GM23338 (cell line): ENCODE measurements around the gene FYCO1. TPM values are rescaled to one million over a fixed set of nuclear protein-coding genes. Genes with fewer than 3 reads are reported as not detected.

Experiments used
- ATAC-seq: fragments of 200-7000 bp; cut with Tn5 transposase; 3 replicates; pipeline ENCODE4 v1.9.1; 2020
- DNase-seq: peaks from one replicate; pipeline ENCODE4 v3.0.0-alpha.2; 2015; ENCODE audit warnings: low spot score
- H2AFZ ChIP-seq: fragments of 200-600 bp; sonication (generic); 2 replicates; pipeline ENCODE4 v1.8.0; 2016; ENCODE audit warnings: antibody characterized with exemption, mild to moderate bottlenecking, moderate library complexity
- H3F3A ChIP-seq: fragments of 200-600 bp; sonication (generic); replicated peaks from 2 replicates; pipeline ENCODE4 v1.8.0; 2017; ENCODE audit warnings: antibody characterized with exemption, mixed run types, low read depth
- H3K27ac ChIP-seq: fragments of 200-600 bp; sonication (generic); 2 replicates; pipeline ENCODE4 v1.6.1; 2016; ENCODE audit warnings: low read depth
- H3K27me3 ChIP-seq: fragments of 200-600 bp; sonication (generic); 2 replicates; pipeline ENCODE4 v1.8.0; 2016; ENCODE audit warnings: mild to moderate bottlenecking, mixed run types, moderate library complexity; ENCODE audit not compliant: insufficient read depth
- H3K36me3 ChIP-seq: fragments of 200-600 bp; sonication (generic); 2 replicates; pipeline ENCODE4 v1.8.0; 2016; ENCODE audit warnings: mild to moderate bottlenecking; ENCODE audit not compliant: insufficient read depth
- H3K4me1 ChIP-seq: fragments of 200-600 bp; sonication (generic); 2 replicates; pipeline ENCODE4 v1.8.0; 2016; ENCODE audit warnings: mild to moderate bottlenecking, moderate library complexity; ENCODE audit not compliant: insufficient read depth
- H3K4me2 ChIP-seq: fragments of 200-600 bp; sonication (generic); 2 replicates; pipeline ENCODE4 v1.7.1; 2017; ENCODE audit warnings: mixed run types
- H3K4me3 ChIP-seq: fragments of 200-600 bp; sonication (generic); 2 replicates; pipeline ENCODE4 v1.6.1; 2016; ENCODE audit warnings: mixed run types
- H3K79me2 ChIP-seq: fragments of 200-600 bp; sonication (generic); replicated peaks from 2 replicates; pipeline ENCODE4 v1.8.0; 2017; ENCODE audit warnings: mild to moderate bottlenecking; ENCODE audit not compliant: insufficient read depth
- H3K9me2 ChIP-seq: fragments of 200-600 bp; sonication (generic); 2 replicates; pipeline ENCODE4 v1.8.0; 2017; ENCODE audit not compliant: insufficient read depth
- H4K20me1 ChIP-seq: fragments of 200-600 bp; sonication (generic); replicated peaks from 2 replicates; pipeline ENCODE4 v1.8.0; 2017; ENCODE audit warnings: mild to moderate bottlenecking; ENCODE audit not compliant: insufficient read depth
- H3K27ac Mint-ChIP-seq: 2 replicates; pipeline ENCODE4 v1.8.0; 2020; ENCODE audit warnings: inconsistent platforms, mild to moderate bottlenecking, moderate library complexity, mixed read lengths
- H3K27me3 Mint-ChIP-seq: 3 replicates; pipeline ENCODE4 v1.8.0; 2022; ENCODE audit warnings: low read depth, mild to moderate bottlenecking, moderate library complexity, mixed read lengths, inconsistent platforms; ENCODE audit not compliant: insufficient read depth, poor library complexity
- H3K36me3 Mint-ChIP-seq: 3 replicates; pipeline ENCODE4 v1.8.0; 2021; ENCODE audit warnings: low read depth, mild to moderate bottlenecking, inconsistent platforms, moderate library complexity, mixed read lengths
- H3K4me1 Mint-ChIP-seq: 3 replicates; pipeline ENCODE4 v1.8.0; 2020; ENCODE audit warnings: mild to moderate bottlenecking, inconsistent platforms, mixed read lengths
- H3K4me3 Mint-ChIP-seq: 3 replicates; pipeline ENCODE4 v1.8.0; 2021; ENCODE audit warnings: moderate library complexity, mild to moderate bottlenecking, inconsistent platforms, mixed read lengths
- H3K9me3 Mint-ChIP-seq: 3 replicates; pipeline ENCODE4 v1.8.0; 2020; ENCODE audit warnings: moderate library complexity, mild to moderate bottlenecking, inconsistent platforms, mixed read lengths
- EZH2 ChIP-seq: fragments of 200-600 bp; sonication (generic); IDR thresholded peaks from one replicate; pipeline ENCODE4 v1.8.0; 2017; ENCODE audit warnings: antibody characterized with exemption, mild to moderate bottlenecking, low read depth; ENCODE audit not compliant: unreplicated experiment
- NANOG ChIP-seq: IDR thresholded peaks from 2 replicates; pipeline ENCODE4 v1.6.1; 2016; ENCODE audit warnings: antibody characterized with exemption, borderline replicate concordance
- ZNF331 ChIP-seq: fragments of 250-450 bp; sonication (Bioruptor Pico); IDR thresholded peaks from 2 replicates; pipeline ENCODE4 v1.5.0; 2020; ENCODE audit warnings: low read depth, mild to moderate bottlenecking, moderate library complexity
- polyA plus RNA-seq: library from polyadenylated mRNA; unstranded; fragments of >200 nt; fragmentation: Nextera tagmentation; extraction: Ambion mirVana; gene quantifications from 2 replicates; pipeline ENCODE4 v1.2.1, GENCODE V29; 2016
- total RNA-seq: library from RNA; depleted of rRNA; stranded (reverse); fragments of >200 nt; shearing (Covaris generic); gene quantifications from 2 replicates; pipeline ENCODE4 v1.2.3, GENCODE V29; 2014
- TF ChIP-seq, protein P1 (sequence below): fragments of 250-450 bp; sonication (Bioruptor Pico); IDR thresholded peaks from 2 replicates; pipeline ENCODE4 v1.5.0; 2020; ENCODE audit warnings: mild to moderate bottlenecking, moderate library complexity
- TF ChIP-seq, protein P2 (sequence below), 2 experiments: fragments of 200-600 bp in 1 of 2; sonication (generic) in 1 of 2; conservative IDR thresholded peaks; 2 replicates each; pipeline versions ENCODE4 v1.5.1 to v1.6.1; 2016 to 2017; ENCODE audit warnings: antibody characterized with exemption in 2 of 2, low read depth in 2 of 2, mild to moderate bottlenecking in 2 of 2, moderate library complexity in 1 of 2

Gene FYCO1
- total and polyA plus RNA-seq, 2 experiments from 2014 or later: 4.5 to 17.2 TPM

DNA sequence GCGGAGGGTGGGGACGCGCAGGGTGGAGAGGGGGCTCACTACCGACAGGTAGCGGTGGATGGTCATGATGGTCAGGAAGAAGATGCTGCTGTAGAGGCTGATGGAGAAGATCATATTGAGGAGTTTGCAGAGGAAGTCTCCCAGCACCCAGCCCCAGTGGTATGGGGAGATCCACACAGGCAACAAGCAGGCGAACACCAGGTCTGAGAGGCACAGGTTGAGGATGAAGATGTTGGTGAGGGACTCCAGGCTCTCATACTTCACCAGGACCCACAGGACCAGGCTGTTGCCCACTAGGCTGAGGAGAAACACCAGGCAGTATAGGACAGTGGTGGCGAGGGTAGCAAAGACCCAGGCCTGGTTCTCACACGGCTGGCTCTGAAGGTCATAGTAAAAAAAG is 25.9 kb upstream of the FYCO1 start (continued):
- TF ChIP-seq, protein P1, sequence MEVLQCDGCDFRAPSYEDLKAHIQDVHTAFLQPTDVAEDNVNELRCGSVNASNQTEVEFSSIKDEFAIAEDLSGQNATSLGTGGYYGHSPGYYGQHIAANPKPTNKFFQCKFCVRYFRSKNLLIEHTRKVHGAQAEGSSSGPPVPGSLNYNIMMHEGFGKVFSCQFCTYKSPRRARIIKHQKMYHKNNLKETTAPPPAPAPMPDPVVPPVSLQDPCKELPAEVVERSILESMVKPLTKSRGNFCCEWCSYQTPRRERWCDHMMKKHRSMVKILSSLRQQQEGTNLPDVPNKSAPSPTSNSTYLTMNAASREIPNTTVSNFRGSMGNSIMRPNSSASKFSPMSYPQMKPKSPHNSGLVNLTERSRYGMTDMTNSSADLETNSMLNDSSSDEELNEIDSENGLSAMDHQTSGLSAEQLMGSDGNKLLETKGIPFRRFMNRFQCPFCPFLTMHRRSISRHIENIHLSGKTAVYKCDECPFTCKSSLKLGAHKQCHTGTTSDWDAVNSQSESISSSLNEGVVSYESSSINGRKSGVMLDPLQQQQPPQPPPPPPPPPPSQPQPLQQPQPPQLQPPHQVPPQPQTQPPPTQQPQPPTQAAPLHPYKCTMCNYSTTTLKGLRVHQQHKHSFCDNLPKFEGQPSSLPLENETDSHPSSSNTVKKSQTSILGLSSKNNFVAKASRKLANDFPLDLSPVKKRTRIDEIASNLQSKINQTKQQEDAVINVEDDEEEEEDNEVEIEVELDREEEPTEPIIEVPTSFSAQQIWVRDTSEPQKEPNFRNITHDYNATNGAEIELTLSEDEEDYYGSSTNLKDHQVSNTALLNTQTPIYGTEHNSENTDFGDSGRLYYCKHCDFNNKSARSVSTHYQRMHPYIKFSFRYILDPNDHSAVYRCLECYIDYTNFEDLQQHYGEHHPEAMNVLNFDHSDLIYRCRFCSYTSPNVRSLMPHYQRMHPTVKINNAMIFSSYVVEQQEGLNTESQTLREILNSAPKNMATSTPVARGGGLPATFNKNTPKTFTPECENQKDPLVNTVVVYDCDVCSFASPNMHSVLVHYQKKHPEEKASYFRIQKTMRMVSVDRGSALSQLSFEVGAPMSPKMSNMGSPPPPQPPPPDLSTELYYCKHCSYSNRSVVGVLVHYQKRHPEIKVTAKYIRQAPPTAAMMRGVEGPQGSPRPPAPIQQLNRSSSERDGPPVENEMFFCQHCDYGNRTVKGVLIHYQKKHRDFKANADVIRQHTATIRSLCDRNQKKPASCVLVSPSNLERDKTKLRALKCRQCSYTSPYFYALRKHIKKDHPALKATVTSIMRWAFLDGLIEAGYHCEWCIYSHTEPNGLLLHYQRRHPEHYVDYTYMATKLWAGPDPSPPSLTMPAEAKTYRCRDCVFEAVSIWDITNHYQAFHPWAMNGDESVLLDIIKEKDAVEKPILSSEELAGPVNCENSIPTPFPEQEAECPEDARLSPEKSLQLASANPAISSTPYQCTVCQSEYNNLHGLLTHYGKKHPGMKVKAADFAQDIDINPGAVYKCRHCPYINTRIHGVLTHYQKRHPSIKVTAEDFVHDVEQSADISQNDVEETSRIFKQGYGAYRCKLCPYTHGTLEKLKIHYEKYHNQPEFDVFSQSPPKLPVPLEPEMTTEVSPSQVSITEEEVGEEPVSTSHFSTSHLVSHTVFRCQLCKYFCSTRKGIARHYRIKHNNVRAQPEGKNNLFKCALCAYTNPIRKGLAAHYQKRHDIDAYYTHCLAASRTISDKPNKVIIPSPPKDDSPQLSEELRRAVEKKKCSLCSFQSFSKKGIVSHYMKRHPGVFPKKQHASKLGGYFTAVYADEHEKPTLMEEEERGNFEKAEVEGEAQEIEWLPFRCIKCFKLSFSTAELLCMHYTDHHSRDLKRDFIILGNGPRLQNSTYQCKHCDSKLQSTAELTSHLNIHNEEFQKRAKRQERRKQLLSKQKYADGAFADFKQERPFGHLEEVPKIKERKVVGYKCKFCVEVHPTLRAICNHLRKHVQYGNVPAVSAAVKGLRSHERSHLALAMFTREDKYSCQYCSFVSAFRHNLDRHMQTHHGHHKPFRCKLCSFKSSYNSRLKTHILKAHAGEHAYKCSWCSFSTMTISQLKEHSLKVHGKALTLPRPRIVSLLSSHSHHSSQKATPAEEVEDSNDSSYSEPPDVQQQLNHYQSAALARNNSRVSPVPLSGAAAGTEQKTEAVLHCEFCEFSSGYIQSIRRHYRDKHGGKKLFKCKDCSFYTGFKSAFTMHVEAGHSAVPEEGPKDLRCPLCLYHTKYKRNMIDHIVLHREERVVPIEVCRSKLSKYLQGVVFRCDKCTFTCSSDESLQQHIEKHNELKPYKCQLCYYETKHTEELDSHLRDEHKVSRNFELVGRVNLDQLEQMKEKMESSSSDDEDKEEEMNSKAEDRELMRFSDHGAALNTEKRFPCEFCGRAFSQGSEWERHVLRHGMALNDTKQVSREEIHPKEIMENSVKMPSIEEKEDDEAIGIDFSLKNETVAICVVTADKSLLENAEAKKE (CRISPR knock-in tag): no peak
- TF ChIP-seq EZH2: no peak

DNA sequence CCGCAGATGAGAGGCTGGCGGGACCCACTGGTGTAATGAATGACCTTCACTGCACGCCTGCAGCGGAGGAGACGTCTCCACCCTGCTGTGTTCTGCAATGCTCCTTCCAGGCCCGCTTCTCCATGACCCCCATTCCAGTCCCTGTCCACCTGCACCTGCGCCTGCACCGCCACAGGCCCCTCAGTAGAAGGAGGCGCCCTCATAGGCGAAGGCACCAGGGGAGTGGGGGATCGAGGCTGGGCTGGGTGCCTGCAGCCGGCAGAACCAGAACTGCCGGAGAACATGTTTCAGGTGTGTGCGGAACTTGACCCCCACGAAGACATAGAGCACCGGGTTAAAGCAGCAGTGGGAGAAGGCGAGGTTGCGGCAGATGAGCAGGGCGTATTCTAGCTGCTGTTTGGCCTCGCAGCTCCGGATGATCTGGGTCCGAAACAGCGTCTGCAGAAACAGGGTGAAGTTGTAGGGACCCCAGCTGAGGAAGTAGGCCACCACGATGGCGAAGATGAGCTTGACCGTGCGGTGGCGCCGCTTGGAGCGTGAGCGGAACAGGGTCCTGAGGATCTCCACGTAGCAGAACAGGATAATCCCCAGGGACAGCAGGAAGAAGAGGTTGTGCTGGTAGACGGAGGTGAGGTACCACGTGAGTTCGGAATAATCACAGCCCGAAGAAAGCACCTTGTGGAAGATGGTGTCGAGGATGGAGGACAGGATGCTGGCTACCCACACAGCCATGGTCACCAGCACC is 25.3 kb upstream of the FYCO1 start:
- no peak overlapping the region for H3K27ac ChIP-seq
- no peak overlapping the region for H3K4me2 ChIP-seq
- H3K27me3 ChIP-seq: no peaks in the 10 kb centered on the region
- peaks cover 11% of the 10 kb centered on the region; the same call in 1 of the 2 replicates for H3K9me2 ChIP-seq
- no peaks in the 10 kb centered on the region for H3K36me3 ChIP-seq
- H3K79me2 ChIP-seq: no peaks in the 10 kb centered on the region
- H3K27me3 Mint-ChIP-seq: peaks cover 9% of the 10 kb centered on the region
- no peaks in the 10 kb centered on the region; the same call in 1 of the 3 replicates for H3K9me3 Mint-ChIP-seq
- no peaks in the 10 kb centered on the region for H3F3A ChIP-seq
- H3K27ac Mint-ChIP-seq: no peak overlapping the region
- no peaks in the 10 kb centered on the region for H3K36me3 Mint-ChIP-seq
- H3K4me3 Mint-ChIP-seq: no peak overlapping the region
- no peak overlapping the region for H3K4me3 ChIP-seq
- H3K4me1 ChIP-seq: no peaks in the 10 kb centered on the region
- no peak overlapping the region for H2AFZ ChIP-seq
- no peaks in the 10 kb centered on the region for H4K20me1 ChIP-seq
- DNase-seq (no peak), ATAC-seq (no peak)
- H3K4me1 Mint-ChIP-seq: no peaks in the 10 kb centered on the region
- TF ChIP-seq, protein P2, sequence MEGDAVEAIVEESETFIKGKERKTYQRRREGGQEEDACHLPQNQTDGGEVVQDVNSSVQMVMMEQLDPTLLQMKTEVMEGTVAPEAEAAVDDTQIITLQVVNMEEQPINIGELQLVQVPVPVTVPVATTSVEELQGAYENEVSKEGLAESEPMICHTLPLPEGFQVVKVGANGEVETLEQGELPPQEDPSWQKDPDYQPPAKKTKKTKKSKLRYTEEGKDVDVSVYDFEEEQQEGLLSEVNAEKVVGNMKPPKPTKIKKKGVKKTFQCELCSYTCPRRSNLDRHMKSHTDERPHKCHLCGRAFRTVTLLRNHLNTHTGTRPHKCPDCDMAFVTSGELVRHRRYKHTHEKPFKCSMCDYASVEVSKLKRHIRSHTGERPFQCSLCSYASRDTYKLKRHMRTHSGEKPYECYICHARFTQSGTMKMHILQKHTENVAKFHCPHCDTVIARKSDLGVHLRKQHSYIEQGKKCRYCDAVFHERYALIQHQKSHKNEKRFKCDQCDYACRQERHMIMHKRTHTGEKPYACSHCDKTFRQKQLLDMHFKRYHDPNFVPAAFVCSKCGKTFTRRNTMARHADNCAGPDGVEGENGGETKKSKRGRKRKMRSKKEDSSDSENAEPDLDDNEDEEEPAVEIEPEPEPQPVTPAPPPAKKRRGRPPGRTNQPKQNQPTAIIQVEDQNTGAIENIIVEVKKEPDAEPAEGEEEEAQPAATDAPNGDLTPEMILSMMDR (conservative IDR thresholded peaks at IDR 0.05; ENCODE audit: low read depth in 2 of 2): no peak
- TF ChIP-seq ZNF331 (CRISPR knock-in tag) (no peak), NANOG (no peak)
- TF ChIP-seq, protein P1 (CRISPR knock-in tag): no peak
